Hematopoietic multipotent progenitor cell treated with erythropoietin and hydrocortisone succinate and interleukin-3 and kit ligand, for 6 days (in vitro differentiated cells): ENCODE measurements around the gene ZNRF4.

Experiments
- DNase-seq: peaks from one replicate; pipeline ENCODE4 v3.0.0-alpha.2; 2015

ZNRF4 gene

GRCh38 chr19:5443723-5444122 is 11.5 kb upstream of the ZNRF4 start:
- no peak for DNase-seq

GRCh38 chr19:5444431-5444830 is 10.8 kb upstream of the ZNRF4 start:
- no peak for DNase-seq

GRCh38 chr19:5445071-5445470 is 10.1 kb upstream of the ZNRF4 start:
- no peak for DNase-seq

GRCh38 chr19:5445561-5446055 is 9.6 kb upstream of the ZNRF4 start:
- DNase-seq: no peak

GRCh38 chr19:5447700-5448311 is 7.4 kb upstream of the ZNRF4 start:
- no peak for DNase-seq

- no peak for DNase-seq
These were observed 6.8 kb upstream of the ZNRF4 start for GRCh38 chr19:5448374-5448773.

- DNase-seq: no peak
These were observed 4.6 kb upstream of the ZNRF4 start for GRCh38 chr19:5450482-5451126.

GRCh38 chr19:5451494-5451893 is 3.7 kb upstream of the ZNRF4 start:
- DNase-seq: no peak

GRCh38 chr19:5452594-5453565 is 2.3 kb upstream of the ZNRF4 start:
- DNase-seq: no peak

GRCh38 chr19:5454743-5455142 is 474 bp upstream of the ZNRF4 start:
- DNase-seq: no peak

GRCh38 chr19:5456130-5456840 is 1.1 kb downstream of the ZNRF4 start:
- no peak for DNase-seq

GRCh38 chr19:5456841-5457200 is 1.6 kb downstream of the ZNRF4 start:
- DNase-seq: no peak

GRCh38 chr19:5457709-5458108 is 2.5 kb downstream of the ZNRF4 start:
- DNase-seq: no peak

- no peak for DNase-seq
These were observed 3.2 kb downstream of the ZNRF4 start for GRCh38 chr19:5458420-5458819.

GRCh38 chr19:5459360-5459759 is 4.1 kb downstream of the ZNRF4 start:
- DNase-seq: no peak

GRCh38 chr19:5460748-5461147 is 5.5 kb downstream of the ZNRF4 start:
- DNase-seq: no peak

- no peak for DNase-seq
These were observed 8.7 kb downstream of the ZNRF4 start for GRCh38 chr19:5463959-5464358.

- DNase-seq: no peak
These were observed 10.9 kb downstream of the ZNRF4 start for GRCh38 chr19:5466072-5466471.

GRCh38 chr19:5466814-5467291 is 11.6 kb downstream of the ZNRF4 start:
- DNase-seq: no peak

- no peak for DNase-seq
These were observed 15.1 kb downstream of the ZNRF4 start for GRCh38 chr19:5470264-5470671.

GRCh38 chr19:5472286-5472685 is 17.1 kb downstream of the ZNRF4 start:
- no peak for DNase-seq

GRCh38 chr19:5473646-5474045 is 18.4 kb downstream of the ZNRF4 start:
- no peak for DNase-seq
